ENCODE measurements around the gene RAB4A. TPM values are rescaled to one million over a fixed set of nuclear protein-coding genes. Genes with fewer than 3 reads are reported as not detected.
A peak's percentile ranks its signal among the peaks of the same experiment; 100 is the strongest.

The RAB4A gene
- total and polyA plus RNA-seq, 2 of the 13 experiments (the other 11 are each of a cell fraction or from before 2014, with no cell fraction given): 56.0 to 80.1 TPM

- TF ChIP-seq, protein P1, sequence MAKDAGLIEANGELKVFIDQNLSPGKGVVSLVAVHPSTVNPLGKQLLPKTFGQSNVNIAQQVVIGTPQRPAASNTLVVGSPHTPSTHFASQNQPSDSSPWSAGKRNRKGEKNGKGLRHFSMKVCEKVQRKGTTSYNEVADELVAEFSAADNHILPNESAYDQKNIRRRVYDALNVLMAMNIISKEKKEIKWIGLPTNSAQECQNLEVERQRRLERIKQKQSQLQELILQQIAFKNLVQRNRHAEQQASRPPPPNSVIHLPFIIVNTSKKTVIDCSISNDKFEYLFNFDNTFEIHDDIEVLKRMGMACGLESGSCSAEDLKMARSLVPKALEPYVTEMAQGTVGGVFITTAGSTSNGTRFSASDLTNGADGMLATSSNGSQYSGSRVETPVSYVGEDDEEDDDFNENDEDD (CRISPR knock-in tag; IDR thresholded peaks at IDR 0.05; ENCODE audit: borderline replicate concordance): no peak
- no peak for TF ChIP-seq NFIB (CRISPR knock-in tag; IDR thresholded peaks at IDR 0.05; ENCODE audit: borderline replicate concordance)
- TF ChIP-seq JUNB (CRISPR knock-in tag; IDR thresholded peaks at IDR 0.05; ENCODE audit: borderline replicate concordance): no peak
- no peak for TF ChIP-seq MEIS2 (CRISPR knock-in tag; IDR thresholded peaks at IDR 0.05)
- TF ChIP-seq, protein P2, sequence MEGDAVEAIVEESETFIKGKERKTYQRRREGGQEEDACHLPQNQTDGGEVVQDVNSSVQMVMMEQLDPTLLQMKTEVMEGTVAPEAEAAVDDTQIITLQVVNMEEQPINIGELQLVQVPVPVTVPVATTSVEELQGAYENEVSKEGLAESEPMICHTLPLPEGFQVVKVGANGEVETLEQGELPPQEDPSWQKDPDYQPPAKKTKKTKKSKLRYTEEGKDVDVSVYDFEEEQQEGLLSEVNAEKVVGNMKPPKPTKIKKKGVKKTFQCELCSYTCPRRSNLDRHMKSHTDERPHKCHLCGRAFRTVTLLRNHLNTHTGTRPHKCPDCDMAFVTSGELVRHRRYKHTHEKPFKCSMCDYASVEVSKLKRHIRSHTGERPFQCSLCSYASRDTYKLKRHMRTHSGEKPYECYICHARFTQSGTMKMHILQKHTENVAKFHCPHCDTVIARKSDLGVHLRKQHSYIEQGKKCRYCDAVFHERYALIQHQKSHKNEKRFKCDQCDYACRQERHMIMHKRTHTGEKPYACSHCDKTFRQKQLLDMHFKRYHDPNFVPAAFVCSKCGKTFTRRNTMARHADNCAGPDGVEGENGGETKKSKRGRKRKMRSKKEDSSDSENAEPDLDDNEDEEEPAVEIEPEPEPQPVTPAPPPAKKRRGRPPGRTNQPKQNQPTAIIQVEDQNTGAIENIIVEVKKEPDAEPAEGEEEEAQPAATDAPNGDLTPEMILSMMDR (CRISPR knock-in tag; IDR thresholded peaks at IDR 0.05): no peak
- TF ChIP-seq, protein P3, sequence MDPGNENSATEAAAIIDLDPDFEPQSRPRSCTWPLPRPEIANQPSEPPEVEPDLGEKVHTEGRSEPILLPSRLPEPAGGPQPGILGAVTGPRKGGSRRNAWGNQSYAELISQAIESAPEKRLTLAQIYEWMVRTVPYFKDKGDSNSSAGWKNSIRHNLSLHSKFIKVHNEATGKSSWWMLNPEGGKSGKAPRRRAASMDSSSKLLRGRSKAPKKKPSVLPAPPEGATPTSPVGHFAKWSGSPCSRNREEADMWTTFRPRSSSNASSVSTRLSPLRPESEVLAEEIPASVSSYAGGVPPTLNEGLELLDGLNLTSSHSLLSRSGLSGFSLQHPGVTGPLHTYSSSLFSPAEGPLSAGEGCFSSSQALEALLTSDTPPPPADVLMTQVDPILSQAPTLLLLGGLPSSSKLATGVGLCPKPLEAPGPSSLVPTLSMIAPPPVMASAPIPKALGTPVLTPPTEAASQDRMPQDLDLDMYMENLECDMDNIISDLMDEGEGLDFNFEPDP (CRISPR knock-in tag; conservative IDR thresholded peaks at IDR 0.05): no peak
- TF ChIP-seq NCOR1 (IDR thresholded peaks at IDR 0.05; ENCODE audit: borderline replicate concordance, low read length): no peak
- no peak for TF ChIP-seq JUND (CRISPR knock-in tag; IDR thresholded peaks at IDR 0.05)
- TF ChIP-seq, protein P4, sequence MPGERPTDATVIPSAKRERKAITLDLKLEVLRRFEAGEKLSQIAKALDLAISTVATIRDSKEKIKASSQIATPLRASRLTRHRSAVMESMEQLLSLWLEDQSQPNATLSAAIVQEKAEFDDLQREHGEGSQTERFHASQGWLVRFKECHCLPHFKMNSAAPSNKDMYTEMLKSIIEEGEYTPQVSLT (CRISPR knock-in tag; IDR thresholded peaks at IDR 0.05; ENCODE audit: borderline replicate concordance, low read depth): no peak
- TF ChIP-seq CSRNP1 (CRISPR knock-in tag; IDR thresholded peaks at IDR 0.05): no peak
- TF ChIP-seq NCOA1 (CRISPR knock-in tag; IDR thresholded peaks at IDR 0.05): no peak
- no peak for TF ChIP-seq ZNF792 (CRISPR knock-in tag; IDR thresholded peaks at IDR 0.05)
- TF ChIP-seq NFATC3 (CRISPR knock-in tag; IDR thresholded peaks at IDR 0.05): no peak
- 0 out of 2 replicates have a peak, but pooled peaks have one; percentile 17 for TF ChIP-seq ZNF674 (CRISPR knock-in tag; IDR thresholded peaks at IDR 0.05; ENCODE audit: low read depth)
- no peak for TF ChIP-seq ZNF850 (CRISPR knock-in tag; conservative IDR thresholded peaks at IDR 0.05)
- no peak for TF ChIP-seq IRF2 (CRISPR knock-in tag; IDR thresholded peaks at IDR 0.05)
- 0 out of 2 replicates have a peak, but pooled peaks have one; percentile 11 for TF ChIP-seq HOXA9 (CRISPR knock-in tag; IDR thresholded peaks at IDR 0.05; ENCODE audit: borderline replicate concordance)
- no peak for TF ChIP-seq KAT8 (CRISPR knock-in tag; IDR thresholded peaks at IDR 0.05)
- no peak for TF ChIP-seq PRMT3 (CRISPR knock-in tag; IDR thresholded peaks at IDR 0.05; ENCODE audit: borderline replicate concordance, low read depth)
- TF ChIP-seq NBN (conservative IDR thresholded peaks at IDR 0.05): no peak
- no peak for TF ChIP-seq WIZ (CRISPR knock-in tag; IDR thresholded peaks at IDR 0.05)
- 0 out of 2 replicates have a peak, but pooled peaks have one; percentile 34 for TF ChIP-seq TSC22D2 (CRISPR knock-in tag; IDR thresholded peaks at IDR 0.05; ENCODE audit: borderline replicate concordance)
- TF ChIP-seq PCBP2 (optimal IDR thresholded peaks at IDR 0.05; ENCODE audit: low read depth, low read length, poor library complexity, severe bottlenecking): no peak
- TF ChIP-seq DR1 (CRISPR knock-in tag; IDR thresholded peaks at IDR 0.05): no peak
Observed at GRCh38 chr1:229342656-229343569, 72.0 kb downstream of the RAB4A start, which contains the start of gene CCSAP (continued).

Data from HepG2 (cell line).